ENCODE data around the gene ING4. TPM values are rescaled to one million over a fixed set of nuclear protein-coding genes. Genes with fewer than 3 reads are reported as not detected.

The ING4 gene
- total RNA-seq, 1 experiment from 2014 or later, result 20.1 TPM

DNA sequence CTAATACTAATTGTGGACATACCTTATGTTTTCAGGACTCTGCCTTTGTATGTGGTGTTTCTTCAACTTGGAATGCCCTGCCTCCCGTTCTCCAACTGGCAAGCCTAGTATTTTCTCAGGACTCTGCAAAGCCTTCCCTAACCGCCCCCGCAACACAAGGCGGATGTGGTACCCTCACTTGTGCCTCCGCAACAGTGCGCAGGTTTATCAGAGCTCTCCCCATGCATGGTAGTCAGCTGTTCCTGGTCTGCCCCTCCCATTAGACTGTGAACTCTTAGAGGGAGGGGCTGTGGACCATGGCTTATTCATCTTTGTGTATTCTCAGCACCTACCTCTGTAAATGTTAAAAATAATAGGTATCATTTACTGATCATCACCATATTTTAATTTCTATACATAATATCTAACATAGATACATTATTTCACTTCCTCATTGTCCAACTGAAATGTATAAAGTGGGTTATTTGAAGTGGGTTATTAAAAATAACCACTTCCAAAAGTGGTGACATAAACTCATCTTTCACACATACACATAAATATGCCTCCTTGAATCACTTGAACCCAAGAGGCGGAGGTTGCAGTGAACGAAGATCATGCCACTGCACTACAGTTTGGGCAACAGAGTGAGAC lies 36.1 kb downstream of the ING4 start:
- Histone ChIP-seq H3K56ac (ENCODE audit: insufficient read length, low read depth, low read length) (no peak overlapping the region), H4K8ac (replicated peaks; ENCODE audit: insufficient read length, low read depth, low read length) (no peak overlapping the region), H2BK20ac (ENCODE audit: low read depth, low read length, poor library complexity, severe bottlenecking) (no peak overlapping the region), H2BK5ac (ENCODE audit: insufficient read length, low read length) (no peak overlapping the region), H3K23ac (ENCODE audit: insufficient read length, low read depth, low read length) (no peak overlapping the region), H3T11ph (ENCODE audit: low read length) (no peak overlapping the region), H3K79me1 (ENCODE audit: insufficient read depth, low read depth, low read length, poor library complexity, severe bottlenecking) (no peaks in the 10 kb centered on the region), H4K5ac (ENCODE audit: insufficient read length, low read depth, low read length) (no peak overlapping the region), H3K14ac (ENCODE audit: insufficient read depth, low read length) (no peak overlapping the region), H4K20me1 (ENCODE audit: control insufficient read depth, insufficient read depth, insufficient read length) (no peaks in the 10 kb centered on the region), H3K9me3 (ENCODE audit: control insufficient read depth, low read depth, low read length) (no peaks in the 10 kb centered on the region), H3K4me1 (ENCODE audit: insufficient read depth, low read length) (no peaks in the 10 kb centered on the region), H3K4me2 (ENCODE audit: insufficient read depth, insufficient read length, low read length) (no peak overlapping the region), H4K91ac (ENCODE audit: insufficient read length, low read depth, low read length) (no peak overlapping the region), H3K23me2 (ENCODE audit: insufficient read length, low read depth, low read length, poor library complexity, severe bottlenecking) (no peaks in the 10 kb centered on the region), H2BK120ac (ENCODE audit: low read depth, low read length, poor library complexity, severe bottlenecking) (no peak overlapping the region), H2BK12ac (ENCODE audit: insufficient read length, low read depth, low read length) (no peak overlapping the region), H3K79me2 (ENCODE audit: insufficient read depth, low read length) (no peaks in the 10 kb centered on the region), H2BK15ac (ENCODE audit: low read depth, low read length) (no peak overlapping the region), H3K9ac (ENCODE audit: extremely low read depth, insufficient read length, low read length) (no peak overlapping the region), H3K27ac (ENCODE audit: insufficient read length, low read depth, low read length) (no peak overlapping the region), H2AFZ (ENCODE audit: low read length) (no peak overlapping the region), H3K18ac (ENCODE audit: insufficient read length, low read depth, low read length) (no peak overlapping the region), H3K4ac (ENCODE audit: low read depth, low read length) (no peak overlapping the region), H3K27me3 (ENCODE audit: insufficient read depth, low read length) (no peaks in the 10 kb centered on the region), H2AK5ac (ENCODE audit: insufficient read length, low read length) (no peak overlapping the region)
- H3K27ac Mint-ChIP-seq, result no peak overlapping the region
- no peaks in the 10 kb centered on the region for H3K36me3 Mint-ChIP-seq (ENCODE audit: insufficient read depth in 1 of 3, low read depth in 3 of 3)
- DNase-seq, result no peak
- no peaks in the 10 kb centered on the region for H3K9me3 Mint-ChIP-seq
- H3K4me1 Mint-ChIP-seq, result peaks cover 7 to 10% of the 10 kb centered on the region in 2 experiments
- no CpG with 5 or more reads among the region's 8 CpGs for WGBS (ENCODE audit: extremely low coverage, insufficient read length, low lambda C conversion rate)
- peaks cover 3% of the 10 kb centered on the region for H3K27me3 Mint-ChIP-seq (ENCODE audit: low read depth)
- TF ChIP-seq, protein P1, sequence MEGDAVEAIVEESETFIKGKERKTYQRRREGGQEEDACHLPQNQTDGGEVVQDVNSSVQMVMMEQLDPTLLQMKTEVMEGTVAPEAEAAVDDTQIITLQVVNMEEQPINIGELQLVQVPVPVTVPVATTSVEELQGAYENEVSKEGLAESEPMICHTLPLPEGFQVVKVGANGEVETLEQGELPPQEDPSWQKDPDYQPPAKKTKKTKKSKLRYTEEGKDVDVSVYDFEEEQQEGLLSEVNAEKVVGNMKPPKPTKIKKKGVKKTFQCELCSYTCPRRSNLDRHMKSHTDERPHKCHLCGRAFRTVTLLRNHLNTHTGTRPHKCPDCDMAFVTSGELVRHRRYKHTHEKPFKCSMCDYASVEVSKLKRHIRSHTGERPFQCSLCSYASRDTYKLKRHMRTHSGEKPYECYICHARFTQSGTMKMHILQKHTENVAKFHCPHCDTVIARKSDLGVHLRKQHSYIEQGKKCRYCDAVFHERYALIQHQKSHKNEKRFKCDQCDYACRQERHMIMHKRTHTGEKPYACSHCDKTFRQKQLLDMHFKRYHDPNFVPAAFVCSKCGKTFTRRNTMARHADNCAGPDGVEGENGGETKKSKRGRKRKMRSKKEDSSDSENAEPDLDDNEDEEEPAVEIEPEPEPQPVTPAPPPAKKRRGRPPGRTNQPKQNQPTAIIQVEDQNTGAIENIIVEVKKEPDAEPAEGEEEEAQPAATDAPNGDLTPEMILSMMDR (conservative IDR thresholded peaks at IDR 0.05), result no peak
- H3K4me3 Mint-ChIP-seq, result no peak overlapping the region

All from H9 (cell line).